Measurements from ENCODE around the gene TBC1D19.
A peak's percentile ranks its signal among the peaks of the same experiment; 100 is the strongest.

Gene TBC1D19

DNA sequence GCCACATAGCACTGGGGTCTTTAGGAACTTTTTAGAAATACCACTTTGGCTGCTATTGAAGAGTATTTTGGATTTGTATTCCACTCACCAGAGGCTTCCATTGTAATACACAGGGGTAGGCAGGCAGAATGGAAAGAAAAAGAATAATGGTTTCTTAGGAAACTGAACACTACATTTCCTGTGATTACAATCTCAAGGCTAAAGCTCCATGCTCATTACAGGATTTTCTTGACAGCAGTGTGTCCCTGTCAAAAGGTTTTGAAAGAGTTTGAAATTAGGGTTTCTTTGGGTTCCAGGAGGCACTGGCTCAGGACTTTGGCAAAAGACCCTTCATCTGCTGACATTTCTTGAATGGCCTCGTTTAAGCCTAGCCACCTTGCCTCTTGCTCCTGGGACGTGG, 201.9 kb downstream of the TBC1D19 start:
- Histone ChIP-seq H2AFZ (ENCODE audit: low read length) (no peak overlapping the region), H4K20me1 (ENCODE audit: insufficient read depth, low read length) (no peaks in the 10 kb centered on the region), H3K79me2 (ENCODE audit: insufficient read depth, low read length) (no peaks in the 10 kb centered on the region), H3K36me3 (ENCODE audit: insufficient read depth, low read length) (no peaks in the 10 kb centered on the region), H3K4me1 (ENCODE audit: insufficient read depth, low read length, severe bottlenecking) (peaks cover 36% of the 10 kb centered on the region), H3K27ac (ENCODE audit: low read depth, low read length, poor library complexity, severe bottlenecking) (peak overlapping the region; percentile 81), H3F3A (ENCODE audit: insufficient read depth, low read length) (no peaks in the 10 kb centered on the region), H3K4me3 (ENCODE audit: low read depth, low read length, poor library complexity, severe bottlenecking) (no peak overlapping the region), H3K9me2 (ENCODE audit: low read depth, low read length) (no peaks in the 10 kb centered on the region), H3K4me2 (ENCODE audit: low read length) (peak overlapping the region; percentile 32; the same call in 1 of the 2 replicates), H3K9me3 (ENCODE audit: low read length) (no peaks in the 10 kb centered on the region), H3K27me3 (ENCODE audit: insufficient read depth, low read length) (no peaks in the 10 kb centered on the region), H3K9ac (ENCODE audit: low read length) (no peak overlapping the region; the same call in 1 of the 2 replicates)
- TF ChIP-seq, protein P1, sequence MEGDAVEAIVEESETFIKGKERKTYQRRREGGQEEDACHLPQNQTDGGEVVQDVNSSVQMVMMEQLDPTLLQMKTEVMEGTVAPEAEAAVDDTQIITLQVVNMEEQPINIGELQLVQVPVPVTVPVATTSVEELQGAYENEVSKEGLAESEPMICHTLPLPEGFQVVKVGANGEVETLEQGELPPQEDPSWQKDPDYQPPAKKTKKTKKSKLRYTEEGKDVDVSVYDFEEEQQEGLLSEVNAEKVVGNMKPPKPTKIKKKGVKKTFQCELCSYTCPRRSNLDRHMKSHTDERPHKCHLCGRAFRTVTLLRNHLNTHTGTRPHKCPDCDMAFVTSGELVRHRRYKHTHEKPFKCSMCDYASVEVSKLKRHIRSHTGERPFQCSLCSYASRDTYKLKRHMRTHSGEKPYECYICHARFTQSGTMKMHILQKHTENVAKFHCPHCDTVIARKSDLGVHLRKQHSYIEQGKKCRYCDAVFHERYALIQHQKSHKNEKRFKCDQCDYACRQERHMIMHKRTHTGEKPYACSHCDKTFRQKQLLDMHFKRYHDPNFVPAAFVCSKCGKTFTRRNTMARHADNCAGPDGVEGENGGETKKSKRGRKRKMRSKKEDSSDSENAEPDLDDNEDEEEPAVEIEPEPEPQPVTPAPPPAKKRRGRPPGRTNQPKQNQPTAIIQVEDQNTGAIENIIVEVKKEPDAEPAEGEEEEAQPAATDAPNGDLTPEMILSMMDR (IDR thresholded peaks at IDR 0.05; ENCODE audit: low read length): no peak
- no peak for TF ChIP-seq EZH2 (IDR thresholded peaks at IDR 0.05; ENCODE audit: borderline replicate concordance, low read length)

DNA sequence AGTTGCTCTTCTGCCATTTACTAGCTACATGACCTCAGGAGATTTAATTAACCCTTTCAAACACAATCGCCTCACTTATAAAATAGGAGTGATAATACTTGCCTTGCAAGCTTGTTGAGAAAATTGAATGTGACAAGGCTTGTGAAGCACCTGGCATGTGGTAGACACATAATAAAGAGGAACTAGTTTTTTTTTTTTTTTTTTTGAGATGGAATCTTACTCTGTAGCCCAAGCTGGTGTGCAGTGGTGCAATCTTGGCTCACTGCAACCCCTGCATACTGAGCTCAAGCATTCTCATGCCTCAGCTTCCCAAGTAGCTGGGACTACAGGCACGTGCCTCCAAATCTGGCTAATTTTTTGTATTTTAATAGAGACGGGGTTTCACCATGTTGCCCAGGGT, 203.0 kb downstream of the TBC1D19 start:
- no peak overlapping the region for H2AFZ ChIP-seq (ENCODE audit: low read length)
- H3K9me3 ChIP-seq (ENCODE audit: low read length): no peaks in the 10 kb centered on the region
- no peaks in the 10 kb centered on the region for H3K9me2 ChIP-seq (ENCODE audit: low read depth, low read length)
- H3K9ac ChIP-seq (ENCODE audit: low read length): peak overlapping the region; percentile 65
- peak overlapping the region; percentile 91 for H3K27ac ChIP-seq (ENCODE audit: low read depth, low read length, poor library complexity, severe bottlenecking)
- TF ChIP-seq, protein P1 (IDR thresholded peaks at IDR 0.05; ENCODE audit: low read length): no peak
- TF ChIP-seq EZH2 (IDR thresholded peaks at IDR 0.05; ENCODE audit: borderline replicate concordance, low read length): no peak
- H3K79me2 ChIP-seq (ENCODE audit: insufficient read depth, low read length): no peaks in the 10 kb centered on the region
- peaks cover 35% of the 10 kb centered on the region for H3K4me1 ChIP-seq (ENCODE audit: insufficient read depth, low read length, severe bottlenecking)
- no peaks in the 10 kb centered on the region for H4K20me1 ChIP-seq (ENCODE audit: insufficient read depth, low read length)
- H3K4me2 ChIP-seq (ENCODE audit: low read length): peak overlapping the region; percentile 59
- no peaks in the 10 kb centered on the region for H3K27me3 ChIP-seq (ENCODE audit: insufficient read depth, low read length)
- H3K36me3 ChIP-seq (ENCODE audit: insufficient read depth, low read length): no peaks in the 10 kb centered on the region
- H3K4me3 ChIP-seq (ENCODE audit: low read depth, low read length, poor library complexity, severe bottlenecking): peak overlapping the region; percentile 41
- H3F3A ChIP-seq (ENCODE audit: insufficient read depth, low read length): no peaks in the 10 kb centered on the region

DNA sequence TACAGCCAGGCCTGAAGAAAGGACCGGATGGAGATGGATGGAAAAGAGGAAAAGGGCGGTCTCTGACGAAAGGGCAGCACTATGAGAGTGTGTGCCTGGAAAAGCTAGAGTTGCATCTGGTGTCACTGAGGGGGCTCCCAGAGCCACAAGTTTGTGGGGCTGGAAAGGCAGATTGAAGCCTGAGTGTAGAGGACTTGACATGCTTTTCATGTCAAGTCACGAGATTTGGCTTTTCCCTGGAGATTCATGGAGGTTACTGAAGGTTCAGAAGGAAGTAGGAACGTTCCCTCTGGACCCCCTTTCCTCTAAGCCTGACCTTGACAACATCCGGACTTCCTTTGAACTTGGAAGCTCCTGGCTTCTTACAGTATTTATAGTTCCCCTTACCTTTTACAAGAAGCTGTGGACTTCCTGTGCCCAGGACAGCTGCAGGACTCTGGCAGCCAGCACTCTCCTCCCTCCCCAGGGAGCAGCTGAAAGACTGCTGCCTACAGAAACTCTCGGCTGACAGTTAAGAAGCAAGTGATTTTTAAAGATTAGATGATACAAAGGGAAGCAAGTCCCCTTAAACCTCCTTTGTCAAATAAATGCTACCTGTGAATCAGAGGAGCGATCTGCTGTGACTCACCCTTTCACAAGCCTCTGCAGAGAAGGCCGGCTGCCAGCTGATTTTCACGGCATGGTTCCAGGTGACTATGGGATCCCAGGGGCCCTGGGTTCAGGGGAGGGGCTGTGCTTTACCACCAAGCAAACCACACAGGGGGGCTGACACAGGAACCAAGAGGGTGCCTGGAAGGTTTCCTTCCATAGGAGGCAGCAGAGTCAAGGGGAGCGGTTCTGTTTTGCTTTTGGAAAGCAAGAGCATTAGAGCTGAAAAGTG, 203.8 kb downstream of the TBC1D19 start:
- Histone ChIP-seq H3K4me2 (ENCODE audit: low read length) (peak overlapping the region; percentile 59), H2AFZ (ENCODE audit: low read length) (no peak overlapping the region), H3F3A (ENCODE audit: insufficient read depth, low read length) (no peaks in the 10 kb centered on the region), H3K36me3 (ENCODE audit: insufficient read depth, low read length) (no peaks in the 10 kb centered on the region), H3K9me3 (ENCODE audit: low read length) (no peaks in the 10 kb centered on the region), H3K4me1 (ENCODE audit: insufficient read depth, low read length, severe bottlenecking) (peaks cover 35% of the 10 kb centered on the region), H4K20me1 (ENCODE audit: insufficient read depth, low read length) (no peaks in the 10 kb centered on the region), H3K9me2 (ENCODE audit: low read depth, low read length) (no peaks in the 10 kb centered on the region), H3K79me2 (ENCODE audit: insufficient read depth, low read length) (no peaks in the 10 kb centered on the region), H3K9ac (ENCODE audit: low read length) (peak overlapping the region; percentile 65), H3K27me3 (ENCODE audit: insufficient read depth, low read length) (no peaks in the 10 kb centered on the region), H3K4me3 (ENCODE audit: low read depth, low read length, poor library complexity, severe bottlenecking) (peak overlapping the region; percentile 41), H3K27ac (ENCODE audit: low read depth, low read length, poor library complexity, severe bottlenecking) (peak overlapping the region; percentile 91)
- no peak for TF ChIP-seq EZH2 (IDR thresholded peaks at IDR 0.05; ENCODE audit: borderline replicate concordance, low read length)
- TF ChIP-seq, protein P1 (IDR thresholded peaks at IDR 0.05; ENCODE audit: low read length): peak; percentile 38
